ENCODE results near the gene PCDH15. TPM values are rescaled to one million over a fixed set of nuclear protein-coding genes. Genes with fewer than 3 reads are reported as not detected.

Gene PCDH15
- total and polyA plus RNA-seq, 2 experiments from 2014 or later, result 0.29 to 0.66 TPM

- H3K36me3 Mint-ChIP-seq (ENCODE audit: low read depth), result peaks cover 7% of the 10 kb centered on the region; the same call in 2 of the 3 replicates
- TF ChIP-seq ZNF114 (CRISPR knock-in tag; IDR thresholded peaks at IDR 0.05) (no peak), ETS1 (IDR thresholded peaks at IDR 0.05) (no peak), JUNB (IDR thresholded peaks at IDR 0.05; ENCODE audit: unreplicated experiment) (no peak), ZNF462 (CRISPR knock-in tag; IDR thresholded peaks at IDR 0.05) (no peak), NANOG (IDR thresholded peaks at IDR 0.05; ENCODE audit: borderline replicate concordance) (no peak), CREB1 (CRISPR knock-in tag; IDR thresholded peaks at IDR 0.05; ENCODE audit: low read depth) (no peak), EZH2 (IDR thresholded peaks at IDR 0.05; ENCODE audit: low read depth, unreplicated experiment) (no peak), ZNF331 (CRISPR knock-in tag; IDR thresholded peaks at IDR 0.05; ENCODE audit: low read depth) (no peak), POLR2AphosphoS5 (IDR thresholded peaks at IDR 0.05; ENCODE audit: low read depth) (no peak), EZH2phosphoT487 (IDR thresholded peaks at IDR 0.05; ENCODE audit: unreplicated experiment) (no peak), CTCF (conservative IDR thresholded peaks at IDR 0.05; ENCODE audit: low read depth in 2 of 2) (no peak), REST (IDR thresholded peaks at IDR 0.05; ENCODE audit: unreplicated experiment) (no peak), STAT1 (IDR thresholded peaks at IDR 0.05; ENCODE audit: unreplicated experiment) (no peak)
- H3K9me3 Mint-ChIP-seq, result peaks cover 3% of the 10 kb centered on the region; the same call in 1 of the 3 replicates
- ATAC-seq (no peak), DNase-seq (ENCODE audit: low spot score) (no peak)
- no peak overlapping the region for H3K27ac Mint-ChIP-seq
- Histone ChIP-seq H3K27ac (ENCODE audit: low read depth) (no peak overlapping the region), H3K79me2 (replicated peaks; ENCODE audit: insufficient read depth) (no peaks in the 10 kb centered on the region), H3K9me2 (ENCODE audit: insufficient read depth) (peaks cover 10% of the 10 kb centered on the region; the same call in 1 of the 2 replicates), H3K36me3 (ENCODE audit: insufficient read depth) (no peaks in the 10 kb centered on the region), H3F3A (replicated peaks; ENCODE audit: low read depth) (no peaks in the 10 kb centered on the region), H2AFZ (no peak overlapping the region), H3K4me2 (no peak overlapping the region), H4K20me1 (replicated peaks; ENCODE audit: insufficient read depth) (no peaks in the 10 kb centered on the region), H3K4me1 (ENCODE audit: insufficient read depth) (no peaks in the 10 kb centered on the region), H3K4me3 (no peak overlapping the region), H3K27me3 (ENCODE audit: insufficient read depth) (no peaks in the 10 kb centered on the region)
- no peaks in the 10 kb centered on the region for H3K27me3 Mint-ChIP-seq (ENCODE audit: insufficient read depth, low read depth, poor library complexity)
- H3K4me1 Mint-ChIP-seq, result peaks cover 4% of the 10 kb centered on the region; the same call in 2 of the 3 replicates
- H3K4me3 Mint-ChIP-seq, result no peak overlapping the region
Observed at GRCh38 chr10:53983431-53983830, 817.6 kb downstream of the PCDH15 start.
